Measurements from ENCODE around the gene LCLAT1.

Gene LCLAT1

DNA sequence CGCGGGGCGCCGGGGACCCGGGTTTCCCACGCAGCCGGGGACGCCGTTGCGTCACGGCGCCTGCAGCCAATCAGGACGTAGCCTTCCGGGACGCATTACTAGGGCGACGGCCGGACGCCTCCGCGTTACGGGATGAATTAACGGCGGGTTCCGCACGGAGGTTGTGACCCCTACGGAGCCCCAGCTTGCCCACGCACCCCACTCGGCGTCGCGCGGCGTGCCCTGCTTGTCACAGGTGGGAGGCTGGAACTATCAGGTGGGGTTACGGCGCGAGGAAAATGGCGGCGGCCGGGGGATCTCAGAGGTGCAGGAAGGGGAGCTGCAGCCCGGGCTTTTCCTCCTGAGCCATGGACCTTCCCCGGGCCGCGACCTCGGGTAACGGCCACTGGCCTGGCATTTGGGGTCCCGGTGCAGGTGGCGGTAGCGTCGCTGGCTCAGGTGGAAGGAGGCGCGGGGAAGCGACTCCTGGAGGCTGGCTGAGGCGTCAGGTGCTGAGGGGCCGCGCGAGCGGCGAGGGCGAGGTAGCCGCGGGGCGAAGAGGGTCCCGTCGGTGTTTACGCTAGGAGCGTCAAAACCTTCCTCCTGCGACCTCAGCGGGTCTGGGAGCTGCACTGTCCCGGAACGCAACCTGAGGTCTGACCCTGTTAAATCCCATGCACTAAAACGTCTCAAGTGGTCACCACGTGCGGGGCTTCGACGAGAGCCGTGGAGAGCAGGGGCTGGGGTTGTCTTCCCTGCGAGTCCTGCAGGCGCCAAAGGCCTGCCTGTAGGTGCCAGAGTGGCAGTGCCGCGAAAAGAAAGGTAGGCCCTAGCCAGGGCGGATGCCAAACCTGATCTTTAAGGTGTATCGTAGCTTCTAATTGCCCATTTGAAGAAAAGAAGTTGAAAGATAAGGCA is at the start of gene LCLAT1:
Gene LCLAT1, plus strand, starts transcription at position 98 of the 897 bp plus-strand sequence. CDS start 78,345 bp downstream, outside the sequence.
- Histone ChIP-seq H3K9ac (ENCODE audit: insufficient read length, low read depth) (peak within 1 kb of the TSS; percentile 65), H3K4me3 (ENCODE audit: insufficient read length, low read depth) (peak within 1 kb of the TSS; percentile 81), H3K27me3 (ENCODE audit: insufficient read depth, insufficient read length) (no peaks in the 10 kb centered on the region), H3K36me3 (ENCODE audit: insufficient read depth, insufficient read length, low read length) (peaks cover 5% of the 10 kb centered on the region), H3K4me1 (ENCODE audit: insufficient read depth, insufficient read length) (no peaks in the 10 kb centered on the region), H3K9me3 (ENCODE audit: insufficient read depth, low read length) (no peaks in the 10 kb centered on the region; the same call in 1 of the 2 replicates)
- DNase-seq (ENCODE audit: low read depth, low spot score), result peak; percentile 66
- TF ChIP-seq ZNF274 (IDR thresholded peaks at IDR 0.05; ENCODE audit: low read depth, low read length) (no peak), YY1 (IDR thresholded peaks at IDR 0.05; ENCODE audit: insufficient read depth, insufficient read length) (peak; percentile 20)

DNA sequence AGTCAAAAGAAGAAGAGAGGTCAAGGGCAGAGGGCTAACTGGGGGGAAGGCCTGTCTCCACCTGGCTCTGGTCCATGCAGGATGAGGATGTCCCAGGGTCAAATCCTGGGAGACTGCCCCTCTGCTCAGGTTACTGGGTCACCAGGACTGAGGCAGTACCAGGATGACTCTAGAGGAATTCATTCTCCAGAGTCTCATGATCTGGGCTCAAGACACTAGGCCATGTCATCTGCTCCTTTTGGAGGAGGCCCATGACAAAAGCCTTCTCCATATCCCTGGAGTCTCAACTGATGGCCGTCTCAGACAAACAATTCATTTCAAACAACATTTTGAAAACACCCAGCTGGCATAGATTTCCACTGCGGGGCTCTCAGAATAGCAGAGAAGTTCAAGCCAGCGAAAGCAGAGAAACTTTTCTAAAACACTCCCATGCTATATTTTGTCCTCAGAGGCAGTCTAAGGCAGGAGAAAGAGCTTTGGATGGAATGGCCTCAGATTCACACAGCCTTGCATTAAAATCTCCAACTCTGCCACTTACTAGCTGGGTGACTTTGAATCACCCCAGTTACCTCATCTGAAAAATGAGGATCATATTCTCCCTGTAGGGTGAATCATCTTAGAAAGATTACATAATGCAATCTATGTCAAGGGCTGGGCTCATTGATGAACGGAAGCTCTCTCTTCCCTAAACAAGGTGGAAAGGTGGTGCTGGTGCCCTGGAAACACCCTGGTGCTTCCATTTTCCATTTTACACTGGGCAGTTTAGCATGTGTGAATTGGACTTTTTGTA is 48.8 kb upstream of the LCLAT1 start:
- Histone ChIP-seq H3K4me1 (ENCODE audit: insufficient read depth, insufficient read length) (no peaks in the 10 kb centered on the region), H3K36me3 (ENCODE audit: insufficient read depth, insufficient read length, low read length) (no peaks in the 10 kb centered on the region), H3K4me3 (ENCODE audit: insufficient read length, low read depth) (no peak overlapping the region), H3K9ac (ENCODE audit: insufficient read length, low read depth) (no peak overlapping the region), H3K9me3 (ENCODE audit: insufficient read depth, low read length) (no peaks in the 10 kb centered on the region), H3K27me3 (ENCODE audit: insufficient read depth, insufficient read length) (no peaks in the 10 kb centered on the region)
- no peak for DNase-seq (ENCODE audit: low read depth, low spot score)
- TF ChIP-seq ZNF274 (IDR thresholded peaks at IDR 0.05; ENCODE audit: low read depth, low read length), result no peak
- no peak for TF ChIP-seq YY1 (IDR thresholded peaks at IDR 0.05; ENCODE audit: insufficient read depth, insufficient read length)
- no peak for TF ChIP-seq SUZ12 (IDR thresholded peaks at IDR 0.05; ENCODE audit: extremely low read depth, insufficient read depth, insufficient read length)

DNA sequence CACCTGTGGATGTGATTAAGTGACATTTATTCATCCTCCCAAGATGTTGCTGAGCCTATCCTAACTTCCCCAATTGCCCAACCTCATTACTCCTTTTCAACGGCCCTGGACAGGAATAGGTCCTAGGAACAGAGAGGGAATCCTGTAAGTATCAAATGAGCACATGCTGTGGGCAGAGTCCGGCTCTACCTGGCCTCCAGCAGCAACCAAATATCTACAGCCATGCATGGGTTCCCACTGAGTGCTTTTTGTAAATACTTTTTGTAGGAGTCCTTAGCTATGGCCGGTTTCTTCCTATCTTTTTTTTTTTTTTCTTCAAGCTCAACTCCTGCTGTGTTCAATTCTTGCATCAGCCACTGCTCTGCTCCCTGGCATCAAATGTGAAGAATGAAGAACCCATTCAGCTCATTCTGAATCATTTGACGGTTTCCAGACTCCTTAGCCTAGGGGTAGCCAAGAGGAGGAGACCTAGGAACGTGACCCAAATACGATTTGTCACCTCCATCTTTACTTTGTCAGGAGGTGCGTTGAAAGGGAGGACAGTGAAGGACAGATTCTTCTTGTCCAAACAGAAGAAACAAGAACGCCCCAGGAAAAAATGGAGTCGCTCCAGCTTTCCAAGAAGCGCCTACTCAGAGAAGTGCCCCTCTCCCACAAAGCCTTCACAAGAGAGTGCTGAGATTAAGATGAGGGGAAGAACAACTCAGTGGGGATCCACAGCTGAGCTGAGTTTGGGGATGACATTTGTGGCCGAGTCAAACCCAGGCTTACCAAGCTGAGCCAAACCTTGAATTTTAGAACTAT is 46.7 kb upstream of the LCLAT1 start:
- H3K27me3 ChIP-seq (ENCODE audit: insufficient read depth, insufficient read length), result no peaks in the 10 kb centered on the region
- H3K36me3 ChIP-seq (ENCODE audit: insufficient read depth, insufficient read length, low read length), result no peaks in the 10 kb centered on the region
- H3K9me3 ChIP-seq (ENCODE audit: insufficient read depth, low read length), result no peaks in the 10 kb centered on the region
- H3K4me1 ChIP-seq (ENCODE audit: insufficient read depth, insufficient read length), result no peaks in the 10 kb centered on the region
- no peak overlapping the region for H3K9ac ChIP-seq (ENCODE audit: insufficient read length, low read depth)
- TF ChIP-seq YY1 (IDR thresholded peaks at IDR 0.05; ENCODE audit: insufficient read depth, insufficient read length), result no peak
- no peak for TF ChIP-seq SUZ12 (IDR thresholded peaks at IDR 0.05; ENCODE audit: extremely low read depth, insufficient read depth, insufficient read length)
- TF ChIP-seq ZNF274 (IDR thresholded peaks at IDR 0.05; ENCODE audit: low read depth, low read length), result no peak
- DNase-seq (ENCODE audit: low read depth, low spot score), result no peak
- H3K4me3 ChIP-seq (ENCODE audit: insufficient read length, low read depth), result no peak overlapping the region

DNA sequence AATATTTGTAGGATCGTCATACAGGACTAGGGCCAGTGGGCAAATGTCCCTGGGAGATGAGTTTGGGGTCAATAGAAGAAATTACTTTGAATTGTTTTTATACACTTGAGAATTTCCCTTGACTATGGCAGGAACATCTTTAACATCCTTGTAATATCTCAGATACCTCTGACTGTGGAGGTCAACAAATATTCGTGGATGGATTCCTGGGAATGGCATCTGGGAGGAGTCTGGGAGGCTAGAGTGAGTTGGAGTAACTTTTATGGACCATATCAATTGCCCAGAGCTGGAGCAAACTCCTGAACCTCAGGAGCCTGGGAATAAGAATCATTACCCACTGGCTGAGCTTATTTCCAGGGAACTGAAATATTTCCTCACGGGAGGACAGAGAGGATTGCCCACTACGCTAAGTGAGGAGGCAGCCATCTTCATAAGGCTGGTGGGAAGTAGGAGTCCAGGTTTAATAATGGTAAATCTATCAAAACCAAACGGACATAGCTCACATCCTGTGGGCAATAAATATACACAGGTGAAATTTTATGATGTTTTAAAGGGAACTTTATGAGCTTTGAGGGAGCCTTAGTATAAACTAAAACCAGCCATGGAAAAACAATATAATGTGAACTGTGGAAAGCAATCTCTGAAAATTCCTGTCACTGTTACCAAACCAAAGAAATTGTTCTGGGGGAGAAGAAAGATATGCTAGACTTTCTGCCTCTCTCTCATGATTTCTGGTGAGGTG is 44.4 kb upstream of the LCLAT1 start:
- Histone ChIP-seq H3K27me3 (ENCODE audit: insufficient read depth, insufficient read length) (no peaks in the 10 kb centered on the region), H3K9me3 (ENCODE audit: insufficient read depth, low read length) (no peaks in the 10 kb centered on the region)
- TF ChIP-seq SUZ12 (IDR thresholded peaks at IDR 0.05; ENCODE audit: extremely low read depth, insufficient read depth, insufficient read length), result no peak
- TF ChIP-seq ZNF274 (IDR thresholded peaks at IDR 0.05; ENCODE audit: low read depth, low read length), result no peak
- TF ChIP-seq YY1 (IDR thresholded peaks at IDR 0.05; ENCODE audit: insufficient read depth, insufficient read length), result no peak

DNA sequence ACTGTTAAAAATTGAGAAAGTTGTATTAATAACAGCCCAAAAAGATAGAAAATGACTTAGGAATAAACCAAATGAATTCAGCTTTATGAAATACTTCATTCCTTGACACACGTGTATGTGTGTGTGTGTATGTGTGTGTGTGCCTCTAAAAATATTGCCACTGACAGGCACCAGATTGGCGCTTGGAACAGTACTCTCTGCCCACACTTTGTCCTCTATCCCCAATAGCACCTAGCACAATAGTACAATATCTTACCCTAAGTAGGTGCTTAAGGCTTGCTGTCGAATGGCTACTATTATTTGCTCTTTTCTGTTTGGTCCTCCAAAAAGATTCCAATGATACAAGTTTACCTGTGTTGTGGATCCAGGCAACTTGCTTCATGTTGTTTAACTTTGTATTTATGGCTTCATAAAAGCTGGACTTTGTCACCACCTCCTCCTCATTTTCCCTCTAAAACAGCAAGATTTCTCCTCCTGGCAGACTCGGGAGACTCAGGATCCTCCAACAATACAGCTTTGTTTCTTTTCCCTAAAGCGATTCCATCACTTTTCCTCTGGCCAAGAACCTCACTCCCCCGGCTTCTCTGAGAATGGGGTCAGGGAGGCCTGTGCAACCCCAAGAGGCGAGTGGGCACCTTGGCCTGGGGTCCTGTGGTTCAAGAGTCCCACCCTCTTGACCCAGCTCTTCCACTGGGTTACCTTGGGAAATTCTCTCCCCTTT is 43.3 kb upstream of the LCLAT1 start:
- Histone ChIP-seq H3K36me3 (ENCODE audit: insufficient read depth, insufficient read length, low read length) (no peaks in the 10 kb centered on the region), H3K9me3 (ENCODE audit: insufficient read depth, low read length) (no peaks in the 10 kb centered on the region), H3K9ac (ENCODE audit: insufficient read length, low read depth) (no peak overlapping the region), H3K4me1 (ENCODE audit: insufficient read depth, insufficient read length) (peaks cover 11% of the 10 kb centered on the region), H3K27me3 (ENCODE audit: insufficient read depth, insufficient read length) (no peaks in the 10 kb centered on the region), H3K4me3 (ENCODE audit: insufficient read length, low read depth) (no peak overlapping the region)
- TF ChIP-seq ZNF274 (IDR thresholded peaks at IDR 0.05; ENCODE audit: low read depth, low read length), result no peak
- no peak for TF ChIP-seq YY1 (IDR thresholded peaks at IDR 0.05; ENCODE audit: insufficient read depth, insufficient read length)
- TF ChIP-seq SUZ12 (IDR thresholded peaks at IDR 0.05; ENCODE audit: extremely low read depth, insufficient read depth, insufficient read length), result no peak
- DNase-seq (ENCODE audit: low read depth, low spot score), result no peak

More for the DNA sequence above, 44.4 kb upstream of the LCLAT1 start:
- DNase-seq (ENCODE audit: low read depth, low spot score), result no peak
- Histone ChIP-seq H3K4me1 (ENCODE audit: insufficient read depth, insufficient read length) (peaks cover 2% of the 10 kb centered on the region), H3K36me3 (ENCODE audit: insufficient read depth, insufficient read length, low read length) (no peaks in the 10 kb centered on the region), H3K4me3 (ENCODE audit: insufficient read length, low read depth) (no peak overlapping the region), H3K9ac (ENCODE audit: insufficient read length, low read depth) (no peak overlapping the region)
